PFSK-1 (cell line): ENCODE data around the gene SIAH2.

Experiments used
- FOXP2 ChIP-seq: optimal IDR thresholded peaks from 2 replicates; pipeline ENCODE3; 2011; ENCODE audit warnings: borderline replicate concordance, control low read depth, inconsistent platforms; ENCODE audit not compliant: insufficient read depth; ENCODE audit errors: extremely low read length, extremely low read depth
- POLR2AphosphoS5 ChIP-seq: IDR thresholded peaks from 2 replicates; pipeline ENCODE4 v1.6.1; 2012; ENCODE audit warnings: low read depth, mild to moderate bottlenecking, control low read depth, low read length, moderate library complexity
- REST ChIP-seq, 2 experiments: IDR thresholded peaks; 2 replicates each; pipeline versions ENCODE4 v1.6.1 to v1.8.0; 2011 to 2012; ENCODE audit warnings: low read depth in 2 of 2, low read length in 2 of 2, control low read depth in 1 of 2, inconsistent platforms in 1 of 2, mild to moderate bottlenecking in 1 of 2, moderate library complexity in 1 of 2; ENCODE audit not compliant: insufficient read depth in 1 of 2
- SIN3A ChIP-seq: IDR thresholded peaks from 2 replicates; pipeline ENCODE4 v1.6.1; 2012; ENCODE audit warnings: mild to moderate bottlenecking, low read length, moderate library complexity, borderline replicate concordance; ENCODE audit not compliant: insufficient read depth
- TAF1 ChIP-seq: IDR thresholded peaks from 2 replicates; pipeline ENCODE4 v1.6.1; 2012; ENCODE audit warnings: low read length, control low read depth, borderline replicate concordance; ENCODE audit not compliant: insufficient read depth

SIAH2 gene

GRCh38 chr3:150773616-150774192 lies 10.7 kb upstream of the SIAH2 start:
- TF ChIP-seq TAF1 (no peak), REST (IDR thresholded peaks at IDR 0.05; ENCODE audit: insufficient read depth in 1 of 2, low read depth in 2 of 2, low read length in 2 of 2) (no peak), POLR2AphosphoS5 (no peak), FOXP2 (no peak), SIN3A (no peak)

- TF ChIP-seq SIN3A (no peak), POLR2AphosphoS5 (no peak), TAF1 (no peak), FOXP2 (no peak), REST (IDR thresholded peaks at IDR 0.05; ENCODE audit: insufficient read depth in 1 of 2, low read depth in 2 of 2, low read length in 2 of 2) (no peak)
Measured at GRCh38 chr3:150771600-150771999, 8.6 kb upstream of the SIAH2 start.

- TF ChIP-seq POLR2AphosphoS5 (no peak), TAF1 (no peak), FOXP2 (no peak), REST (IDR thresholded peaks at IDR 0.05; ENCODE audit: insufficient read depth in 1 of 2, low read depth in 2 of 2, low read length in 2 of 2) (no peak), SIN3A (no peak)
Measured at GRCh38 chr3:150770681-150771080, 7.7 kb upstream of the SIAH2 start.

- TF ChIP-seq SIN3A (no peak), FOXP2 (no peak), TAF1 (no peak), REST (IDR thresholded peaks at IDR 0.05; ENCODE audit: insufficient read depth in 1 of 2, low read depth in 2 of 2, low read length in 2 of 2) (no peak), POLR2AphosphoS5 (no peak)
Measured at GRCh38 chr3:150766742-150767141, 3.8 kb upstream of the SIAH2 start.

- TF ChIP-seq POLR2AphosphoS5 (no peak), TAF1 (no peak), REST (IDR thresholded peaks at IDR 0.05; ENCODE audit: insufficient read depth in 1 of 2, low read depth in 2 of 2, low read length in 2 of 2) (no peak), FOXP2 (no peak), SIN3A (no peak)
Measured at GRCh38 chr3:150765949-150766720, 3.2 kb upstream of the SIAH2 start.
